IPS DF 19.7 (cell line): ENCODE data around the gene TTLL5.

Experiments
- DNase-seq: peaks from one replicate; pipeline ENCODE4 v3.0.0-alpha.2; 2013; ENCODE audit warnings: low read depth, low spot score

The TTLL5 gene

GRCh38 chr14:75990297-75990696 is 329.3 kb downstream of the TTLL5 start:
- no peak for DNase-seq

- DNase-seq, result no peak
These were observed 330.7 kb downstream of the TTLL5 start for GRCh38 chr14:75991753-75992152.

GRCh38 chr14:75993567-75994041 is 332.6 kb downstream of the TTLL5 start:
- no peak for DNase-seq

- no peak for DNase-seq
These were observed 334.5 kb downstream of the TTLL5 start for GRCh38 chr14:75995372-75996041.

GRCh38 chr14:75996488-75996887 is 335.4 kb downstream of the TTLL5 start:
- no peak for DNase-seq

- no peak for DNase-seq
These were observed 338.6 kb downstream of the TTLL5 start for GRCh38 chr14:75999511-76000190.

GRCh38 chr14:76002383-76002782 is 341.3 kb downstream of the TTLL5 start:
- no peak for DNase-seq
